ENCODE results near the gene DYSF. TPM values are rescaled to one million over a fixed set of nuclear protein-coding genes. Genes with fewer than 3 reads are reported as not detected.

DYSF gene
- total and polyA plus RNA-seq, 9 donors = 2.3 to 16.5 (median 5.1) TPM

DNA sequence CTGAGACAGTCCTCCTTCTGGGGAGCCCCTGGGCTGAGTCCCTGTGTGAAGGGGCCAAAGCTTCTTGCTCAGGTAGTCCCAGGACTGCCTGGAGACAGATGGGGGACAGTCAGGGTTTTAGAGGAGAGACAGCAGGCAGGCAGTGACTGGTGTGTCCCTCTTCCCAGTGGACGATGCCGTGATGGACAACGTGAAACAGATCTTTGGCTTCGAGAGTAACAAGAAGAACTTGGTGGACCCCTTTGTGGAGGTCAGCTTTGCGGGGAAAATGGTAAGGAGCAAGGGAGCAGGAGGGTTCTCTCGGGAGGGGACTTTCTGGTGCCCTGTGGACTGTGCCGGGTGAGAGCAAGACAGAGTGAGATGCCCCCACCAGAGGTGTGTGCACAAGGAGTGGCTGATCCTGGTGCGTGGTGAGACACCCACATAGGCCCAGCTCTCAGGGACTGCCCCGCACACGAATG lies 74.8 kb downstream of the DYSF start:
- H3K36me3 ChIP-seq = no peaks in the 10 kb centered on the region
- intact Hi-C loops (cut with DNase I) = no loop called here
- H3K27ac ChIP-seq = no peak overlapping the region
- no peaks in the 10 kb centered on the region for H3K27me3 ChIP-seq
- DNase-seq = no peak
- no peaks in the 10 kb centered on the region for H3K9me3 ChIP-seq
- 89 to 92% (median 92%) methylated on average over 10 of the region's 10 CpGs for WGBS, 3 donors
- TF ChIP-seq POLR2A (IDR thresholded peaks at IDR 0.05) (no peak), EP300 (IDR thresholded peaks at IDR 0.05) (no peak)
- TF ChIP-seq, protein P1, sequence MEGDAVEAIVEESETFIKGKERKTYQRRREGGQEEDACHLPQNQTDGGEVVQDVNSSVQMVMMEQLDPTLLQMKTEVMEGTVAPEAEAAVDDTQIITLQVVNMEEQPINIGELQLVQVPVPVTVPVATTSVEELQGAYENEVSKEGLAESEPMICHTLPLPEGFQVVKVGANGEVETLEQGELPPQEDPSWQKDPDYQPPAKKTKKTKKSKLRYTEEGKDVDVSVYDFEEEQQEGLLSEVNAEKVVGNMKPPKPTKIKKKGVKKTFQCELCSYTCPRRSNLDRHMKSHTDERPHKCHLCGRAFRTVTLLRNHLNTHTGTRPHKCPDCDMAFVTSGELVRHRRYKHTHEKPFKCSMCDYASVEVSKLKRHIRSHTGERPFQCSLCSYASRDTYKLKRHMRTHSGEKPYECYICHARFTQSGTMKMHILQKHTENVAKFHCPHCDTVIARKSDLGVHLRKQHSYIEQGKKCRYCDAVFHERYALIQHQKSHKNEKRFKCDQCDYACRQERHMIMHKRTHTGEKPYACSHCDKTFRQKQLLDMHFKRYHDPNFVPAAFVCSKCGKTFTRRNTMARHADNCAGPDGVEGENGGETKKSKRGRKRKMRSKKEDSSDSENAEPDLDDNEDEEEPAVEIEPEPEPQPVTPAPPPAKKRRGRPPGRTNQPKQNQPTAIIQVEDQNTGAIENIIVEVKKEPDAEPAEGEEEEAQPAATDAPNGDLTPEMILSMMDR (IDR thresholded peaks at IDR 0.05) = no peak
- H3K4me1 ChIP-seq (ENCODE audit: insufficient read depth) = no peaks in the 10 kb centered on the region
- H3K4me3 ChIP-seq = no peak overlapping the region

DNA sequence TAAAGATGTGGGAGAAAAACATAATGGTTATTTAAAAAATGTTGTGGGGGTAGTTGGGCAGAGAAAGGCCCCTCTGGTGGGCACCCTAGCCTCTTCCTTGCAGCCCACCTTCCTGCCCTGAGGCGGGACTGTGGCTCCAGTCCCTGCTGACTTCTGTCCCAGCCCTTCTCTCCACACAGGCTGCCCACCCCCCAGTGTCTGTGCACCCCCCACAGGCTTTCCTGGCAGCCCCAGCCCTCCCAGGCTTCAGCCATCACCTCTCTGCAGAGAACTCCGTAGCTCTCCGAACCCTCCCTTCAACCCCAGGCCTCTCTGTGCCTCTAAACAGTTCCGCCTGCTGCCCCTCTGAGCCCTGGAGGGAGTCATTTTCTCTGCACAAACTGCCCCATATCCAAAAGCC lies 75.4 kb downstream of the DYSF start:
- Histone ChIP-seq H3K27me3 (no peaks in the 10 kb centered on the region), H3K36me3 (no peaks in the 10 kb centered on the region), H3K9me3 (no peaks in the 10 kb centered on the region), H3K4me1 (ENCODE audit: insufficient read depth) (no peaks in the 10 kb centered on the region), H3K4me3 (no peak overlapping the region), H3K27ac (no peak overlapping the region)
- WGBS, 3 donors = 86 to 90% (median 90%) methylated on average over 4 of the region's 4 CpGs
- intact Hi-C loops (cut with DNase I) = no loop called here
- no peak for DNase-seq
- TF ChIP-seq, protein P1 (IDR thresholded peaks at IDR 0.05) = no peak
- TF ChIP-seq POLR2A (IDR thresholded peaks at IDR 0.05) (no peak), EP300 (IDR thresholded peaks at IDR 0.05) (no peak)

DNA sequence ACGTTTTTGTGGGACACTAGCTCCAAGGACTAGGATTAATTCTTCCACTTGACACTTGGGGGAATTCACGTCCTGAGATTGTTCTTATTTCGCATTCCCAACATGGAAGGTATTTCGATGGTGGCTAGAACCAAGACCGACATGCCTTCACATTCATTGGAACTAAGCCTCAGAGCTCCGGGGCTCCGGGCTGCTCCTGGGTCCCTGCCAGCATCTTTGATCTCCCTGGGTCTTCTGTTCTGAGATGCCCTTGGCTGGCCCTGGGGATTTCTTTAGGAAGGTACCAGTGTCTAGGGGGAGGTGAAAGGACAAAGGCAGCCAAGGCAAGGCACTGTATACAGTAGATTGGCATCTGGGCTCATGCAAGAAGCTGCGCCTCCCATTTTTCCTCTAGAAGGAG lies 76.8 kb downstream of the DYSF start:
- WGBS, 3 donors = 66 to 78% (median 77%) methylated on average over 8 of the region's 8 CpGs
- TF ChIP-seq EP300 (IDR thresholded peaks at IDR 0.05) = no peak
- no peak for TF ChIP-seq POLR2A (IDR thresholded peaks at IDR 0.05)
- TF ChIP-seq, protein P1 (IDR thresholded peaks at IDR 0.05) = no peak
- no peaks in the 10 kb centered on the region for H3K4me1 ChIP-seq (ENCODE audit: insufficient read depth)
- no peaks in the 10 kb centered on the region for H3K36me3 ChIP-seq
- no peak overlapping the region for H3K4me3 ChIP-seq
- no peaks in the 10 kb centered on the region for H3K27me3 ChIP-seq
- intact Hi-C loops (cut with DNase I) = no loop called here
- no peak for DNase-seq
- no peaks in the 10 kb centered on the region for H3K9me3 ChIP-seq
- H3K27ac ChIP-seq = no peak overlapping the region

DNA sequence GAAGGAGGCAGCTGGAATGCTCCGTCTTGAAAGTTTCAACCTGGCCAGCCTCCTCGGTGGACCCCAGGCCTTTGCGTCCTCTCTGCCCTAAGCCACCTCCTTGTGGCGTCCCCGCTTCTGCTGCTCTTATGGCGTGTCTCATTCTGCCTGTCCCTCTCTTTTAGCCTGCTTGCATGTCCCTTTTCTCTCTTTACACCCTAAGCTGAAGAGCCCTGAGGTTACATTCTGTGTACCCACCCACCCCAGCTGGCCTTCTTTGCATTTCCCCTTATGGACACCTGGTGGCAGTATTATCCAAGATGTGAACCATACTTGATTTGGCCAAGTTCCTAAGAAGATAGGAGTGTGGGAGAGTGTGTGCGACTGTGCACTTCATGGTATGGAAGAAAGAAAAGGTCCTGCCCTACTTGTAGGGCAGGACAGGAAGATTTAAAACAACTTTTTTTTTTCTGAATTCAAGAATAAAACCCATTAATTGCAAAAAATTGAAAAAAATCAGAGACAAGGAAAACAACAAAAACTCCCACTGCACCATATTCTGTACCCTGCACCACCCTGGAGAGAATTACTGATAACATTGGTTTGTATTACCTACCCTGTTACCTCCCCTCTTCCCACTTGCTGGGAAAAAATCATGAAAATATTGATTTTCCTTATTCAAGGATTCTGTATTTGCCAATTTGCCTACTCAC lies 77.4 kb downstream of the DYSF start:
- no peaks in the 10 kb centered on the region for H3K36me3 ChIP-seq
- 69 to 74% (median 73%) methylated on average over 7 of the region's 7 CpGs for WGBS, 3 donors

More for the DNA sequence above, 77.4 kb downstream of the DYSF start:
- intact Hi-C loops (cut with DNase I) = no loop called here
- H3K4me3 ChIP-seq = no peak overlapping the region
- no peaks in the 10 kb centered on the region for H3K9me3 ChIP-seq
- H3K27ac ChIP-seq = no peak overlapping the region
- DNase-seq = no peak
- TF ChIP-seq POLR2A (IDR thresholded peaks at IDR 0.05) = no peak
- TF ChIP-seq EP300 (IDR thresholded peaks at IDR 0.05) = no peak
- TF ChIP-seq, protein P1 (IDR thresholded peaks at IDR 0.05) = no peak
- H3K4me1 ChIP-seq (ENCODE audit: insufficient read depth) = no peaks in the 10 kb centered on the region
- no peaks in the 10 kb centered on the region for H3K27me3 ChIP-seq
